Inflammatory macrophage treated with lipopolysaccharide for 1 hour (primary cell): ENCODE measurements around the gene BRSK1.
"Not testable (repeated sequence)": the region's sequence is repeated elsewhere in the genome, so short reads cannot be mapped to it uniquely, and the experiment has no call there.

Experiments used
- DNase-seq, 2 donors: peaks; one replicate each; pipeline ENCODE4 v3.0.0-alpha.2; 2020 to 2022

BRSK1 gene

GRCh38 chr19:55305491-55305890, 21.7 kb downstream of the BRSK1 start:
- DNase-seq, result peak in 1 of 2 donors; percentile 53

GRCh38 chr19:55305983-55306562, 22.3 kb downstream of the BRSK1 start:
- DNase-seq, result no peak

GRCh38 chr19:55306712-55307111, 22.9 kb downstream of the BRSK1 start:
- DNase-seq, result no peak

GRCh38 chr19:55308281-55308680, 24.5 kb downstream of the BRSK1 start:
- no peak for DNase-seq

- no peak for DNase-seq
Measured at GRCh38 chr19:55309448-55309847, 25.7 kb downstream of the BRSK1 start.

GRCh38 chr19:55310498-55310897, 26.7 kb downstream of the BRSK1 start:
- DNase-seq, result no peak

- no peak for DNase-seq
Measured at GRCh38 chr19:55311397-55311796, 27.6 kb downstream of the BRSK1 start.

GRCh38 chr19:55311797-55312196, 28.0 kb downstream of the BRSK1 start:
- no peak for DNase-seq

GRCh38 chr19:55312621-55313512, 29.1 kb downstream of the BRSK1 start:
- DNase-seq, result no peak

GRCh38 chr19:55314396-55314795, 30.6 kb downstream of the BRSK1 start:
- DNase-seq, result no peak

GRCh38 chr19:55315956-55316525, 32.2 kb downstream of the BRSK1 start:
- no peak for DNase-seq

GRCh38 chr19:55316646-55317045, 32.8 kb downstream of the BRSK1 start:
- no peak for DNase-seq

- DNase-seq, result no peak
Measured at GRCh38 chr19:55319785-55320184, 36.0 kb downstream of the BRSK1 start.

- no peak for DNase-seq
Measured at GRCh38 chr19:55320844-55321419, 37.1 kb downstream of the BRSK1 start.

- peak; percentile 77 to 87 for DNase-seq
Measured at GRCh38 chr19:55321466-55322137, 37.8 kb downstream of the BRSK1 start.

GRCh38 chr19:55322204-55322885, 38.5 kb downstream of the BRSK1 start:
- DNase-seq, result no peak

GRCh38 chr19:55324662-55325061, 40.9 kb downstream of the BRSK1 start:
- DNase-seq, result peak in 1 of 2 donors; percentile 60

- peak; percentile 73 to 77 for DNase-seq
Measured at GRCh38 chr19:55325172-55325571, 41.4 kb downstream of the BRSK1 start, which contains the start of gene TMEM150B. Gene TMEM150B (minus strand): TSS chr19:55325341. CDS start chr19:55321036, 4,305 bp downstream.

GRCh38 chr19:55328774-55329318, 45.0 kb downstream of the BRSK1 start:
- DNase-seq, result peak; percentile 27 to 66

GRCh38 chr19:55329791-55330190, 46.0 kb downstream of the BRSK1 start:
- DNase-seq, result not testable (repeated sequence)

GRCh38 chr19:55333870-55334269, 50.1 kb downstream of the BRSK1 start:
- DNase-seq, result no peak

- peak in 1 of 2 donors; percentile 6 for DNase-seq
Measured at GRCh38 chr19:55336101-55336500, 52.3 kb downstream of the BRSK1 start.
